ENCODE results near the gene MRPL12. TPM values are rescaled to one million over a fixed set of nuclear protein-coding genes. Genes with fewer than 3 reads are reported as not detected.

MRPL12 gene
- total and polyA plus RNA-seq, 2 donors (not counting 1 experiment from before 2014, with no cell fraction given): 23.8 to 25.6 TPM

- H3K27ac Mint-ChIP-seq: no peak overlapping the region
- WGBS (ENCODE audit: insufficient coverage): 95% methylated on average over 16 of the region's 17 CpGs
Measured at GRCh38 chr17:81708739-81709185, 5.6 kb downstream of the MRPL12 start.

More at GRCh38 chr17:81708739-81709185, 5.6 kb downstream of the MRPL12 start:
- Histone ChIP-seq H4K20me1 (ENCODE audit: control insufficient read depth, insufficient read depth, low read length, poor library complexity, severe bottlenecking) (no peaks in the 10 kb centered on the region), H3K27ac (ENCODE audit: low read length in 2 of 2) (no peak overlapping the region), H3K4me2 (replicated peaks; ENCODE audit: low read depth, low read length, poor library complexity, severe bottlenecking) (no peak overlapping the region), H3K4me1 (ENCODE audit: control insufficient read depth in 2 of 2, insufficient read depth in 2 of 2, low read length in 2 of 2) (peaks cover 23 to 35% of the 10 kb centered on the region in 2 donors), H3K36me3 (replicated peaks in 1 of 2; ENCODE audit: control extremely low read depth in 1 of 2, control insufficient read depth in 1 of 2, extremely low read depth in 1 of 2, insufficient read depth in 2 of 2, low read length in 1 of 2) (peaks cover 0 to 10% of the 10 kb centered on the region in 2 experiments), H3K79me2 (ENCODE audit: control insufficient read depth, insufficient read depth, low read length) (peaks cover 9% of the 10 kb centered on the region), H3K9me3 (ENCODE audit: control extremely low read depth in 1 of 3, control insufficient read depth in 2 of 3, insufficient read depth in 1 of 3, low read length in 2 of 3) (no peaks in the 10 kb centered on the region), H3K9ac (ENCODE audit: low read length) (no peak overlapping the region), H2AFZ (ENCODE audit: insufficient read depth, low read depth, low read length, poor library complexity, severe bottlenecking) (no peak overlapping the region), H3K27me3 (replicated peaks in 1 of 4; ENCODE audit: control extremely low read depth in 1 of 4, control insufficient read depth in 3 of 4, insufficient read depth in 4 of 4, low read length in 3 of 4) (peaks cover 0 to 3% (median 0%) of the 10 kb centered on the region in 4 experiments), H3K4me3 (ENCODE audit: control extremely low read depth in 1 of 5, extremely low read depth in 1 of 5, insufficient read depth in 1 of 5, low read depth in 2 of 5, low read length in 4 of 5) (no peak overlapping the region)
- DNase-seq (no peak), ATAC-seq (ENCODE audit: low read depth) (no peak)
- intact Hi-C loops (cut with micrococcal nuclease): no loop called here
- ChIA-PET CTCF (no interaction called here), POLR2A (no interaction called here)
- TF ChIP-seq CTCF (IDR thresholded peaks at IDR 0.05) (no peak), EZH2 (IDR thresholded peaks at IDR 0.05; ENCODE audit: borderline replicate concordance, insufficient read depth, low read depth, low read length, poor library complexity, severe bottlenecking) (no peak)
- Mint-ChIP-seq H3K4me3 (no peak overlapping the region), H3K9me3 (ENCODE audit: insufficient read depth) (no peaks in the 10 kb centered on the region), H3K4me1 (peaks cover 25% of the 10 kb centered on the region), H3K27me3 (no peaks in the 10 kb centered on the region)

All from B cell (primary cell).